Adipose tissue (tissue), 3 donors: Measurements from ENCODE around the gene CAMLG. TPM values are rescaled to one million over a fixed set of nuclear protein-coding genes. Genes with fewer than 3 reads are reported as not detected.
"Not testable (repeated sequence)": the region's sequence is repeated elsewhere in the genome, so short reads cannot be mapped to it uniquely, and the experiment has no call there.

ENCODE experiments used
- H3K27ac ChIP-seq: one replicate; pipeline ENCODE4 v1.5.1; 2013; ENCODE audit warnings: low read depth, low read length
- WGBS, 3 donors: extraction: QIAGEN DNeasy Blood & Tissue Kit; methylation state at CpG; one replicate each; pipeline ENCODE4 v1.1.7; 2013; 5-methylcytosine and 5-hydroxymethylcytosine counted together
- polyA plus RNA-seq, 3 donors: library from polyadenylated mRNA; stranded (reverse); fragments of 200-250 nt; gene quantifications; one replicate each; pipeline ENCODE4 v1.2.3, GENCODE V29; 2013
- donor health status: healthy with polysubstance abuse.
- donor health status: Bipolar disorder and iron deficiency.
- donor health status: healthy.

Gene CAMLG
- 10 to 100 TPM; 18.0 to 53.4 (median 26.5) TPM for polyA plus RNA-seq

GRCh38 chr5:134738133-134738962, at the start of gene CAMLG:
CAMLG (plus strand) TSS chr5:134738548; CDS start chr5:134738621, 73 bp downstream.
- peak within 1 kb of the TSS; percentile 81 for H3K27ac ChIP-seq
- 0 to 1% (median 0%) methylated on average over 61 to 66 of the region's 66 CpGs for WGBS, 3 donors

GRCh38 chr5:134690144-134690543, 48.2 kb upstream of the CAMLG start:
- 95 to 97% (median 95%) methylated on average over 8 of the region's 8 CpGs for WGBS, 3 donors
- not testable (repeated sequence) for H3K27ac ChIP-seq

GRCh38 chr5:134692722-134693121, 45.6 kb upstream of the CAMLG start:
- no peak overlapping the region for H3K27ac ChIP-seq

GRCh38 chr5:134708301-134708700, 30.0 kb upstream of the CAMLG start:
- no peak overlapping the region for H3K27ac ChIP-seq
- WGBS, 3 donors: 83 to 100% (median 86%) methylated on average over 1 of the region's 1 CpG

GRCh38 chr5:134714120-134714519, 24.2 kb upstream of the CAMLG start:
- 91 to 98% (median 95%) methylated on average over 5 of the region's 5 CpGs for WGBS, 3 donors
- no peak overlapping the region for H3K27ac ChIP-seq

- WGBS, 3 donors: 95 to 98% (median 95%) methylated on average over 3 of the region's 3 CpGs
- H3K27ac ChIP-seq: no peak overlapping the region
Measured at GRCh38 chr5:134714541-134714940, 23.8 kb upstream of the CAMLG start.

GRCh38 chr5:134715466-134715865, 22.9 kb upstream of the CAMLG start:
- not testable (repeated sequence) for H3K27ac ChIP-seq
- WGBS, 3 donors: 89 to 95% (median 94%) methylated on average over 4 of the region's 4 CpGs

GRCh38 chr5:134724872-134725271, 13.5 kb upstream of the CAMLG start:
- no peak overlapping the region for H3K27ac ChIP-seq
- WGBS, 3 donors: 95% methylated on average over 1 of the region's 1 CpG

- H3K27ac ChIP-seq: no peak overlapping the region
- WGBS, 3 donors: 43 to 61% (median 50%) methylated on average over 3 of the region's 3 CpGs
Measured at GRCh38 chr5:134732819-134733218, 5.5 kb upstream of the CAMLG start.

- H3K27ac ChIP-seq: no peak overlapping the region
- WGBS, 3 donors: 64 to 85% (median 69%) methylated on average over 4 of the region's 4 CpGs
Measured at GRCh38 chr5:134735243-134735642, 3.1 kb upstream of the CAMLG start.

GRCh38 chr5:134736173-134736812, 2.1 kb upstream of the CAMLG start:
- no peak overlapping the region for H3K27ac ChIP-seq

GRCh38 chr5:134738963-134739661, 764 bp downstream of the CAMLG start:
- 2 to 4% (median 3%) methylated on average over 21 of the region's 21 CpGs for WGBS, 3 donors

More at GRCh38 chr5:134736173-134736812, 2.1 kb upstream of the CAMLG start:
- WGBS, 3 donors: 48 to 51% (median 51%) methylated on average over 2 of the region's 2 CpGs

GRCh38 chr5:134741052-134741451, 2.7 kb downstream of the CAMLG start:
- no peak overlapping the region for H3K27ac ChIP-seq
- 87 to 91% (median 89%) methylated on average over 11 of the region's 11 CpGs for WGBS, 3 donors

More at GRCh38 chr5:134738963-134739661, 764 bp downstream of the CAMLG start:
- H3K27ac ChIP-seq: peak overlapping the region; percentile 6

GRCh38 chr5:134742134-134742533, 3.8 kb downstream of the CAMLG start:
- 94 to 100% (median 99%) methylated on average over 2 of the region's 2 CpGs for WGBS, 3 donors

GRCh38 chr5:134749415-134749814, 11.1 kb downstream of the CAMLG start:
- WGBS, 3 donors: 88 to 95% (median 93%) methylated on average over 3 of the region's 3 CpGs
- H3K27ac ChIP-seq: no peak overlapping the region

More at GRCh38 chr5:134742134-134742533, 3.8 kb downstream of the CAMLG start:
- H3K27ac ChIP-seq: no peak overlapping the region

- WGBS, 3 donors: 18 to 25% (median 24%) methylated on average over 9 of the region's 9 CpGs
- no peak overlapping the region for H3K27ac ChIP-seq
Measured at GRCh38 chr5:134758176-134758503, 19.8 kb downstream of the CAMLG start.

GRCh38 chr5:134758504-134759341, 20.4 kb downstream of the CAMLG start, which contains the start of gene DDX46:
DDX46 (plus strand) TSS chr5:134758779; CDS start chr5:134758939, 160 bp downstream.
- H3K27ac ChIP-seq: no peak within 1 kb of the TSS
- WGBS, 3 donors: 0% methylated on average over 69 to 73 of the region's 73 CpGs
